ENCODE results near the gene MRTFA.
"Not testable (repeated sequence)": the region's sequence is repeated elsewhere in the genome, so short reads cannot be mapped to it uniquely, and the experiment has no call there.

The MRTFA gene

GRCh38 chr22:40567106-40567505, 69.4 kb downstream of the MRTFA start:
- Histone ChIP-seq H3K36me3 (ENCODE audit: control insufficient read depth, insufficient read depth, low read length) (no peaks in the 10 kb centered on the region), H3K27me3 (replicated peaks; ENCODE audit: control insufficient read depth, insufficient read depth, low read length) (no peaks in the 10 kb centered on the region), H3K4me3 (replicated peaks; ENCODE audit: low read depth, low read length) (no peak overlapping the region)
- no peak for DNase-seq (ENCODE audit: extremely low read depth, insufficient read length)
- no peak for TF ChIP-seq CTCF (IDR thresholded peaks at IDR 0.05; ENCODE audit: insufficient read depth, low read length, poor library complexity, severe bottlenecking)

DNA sequence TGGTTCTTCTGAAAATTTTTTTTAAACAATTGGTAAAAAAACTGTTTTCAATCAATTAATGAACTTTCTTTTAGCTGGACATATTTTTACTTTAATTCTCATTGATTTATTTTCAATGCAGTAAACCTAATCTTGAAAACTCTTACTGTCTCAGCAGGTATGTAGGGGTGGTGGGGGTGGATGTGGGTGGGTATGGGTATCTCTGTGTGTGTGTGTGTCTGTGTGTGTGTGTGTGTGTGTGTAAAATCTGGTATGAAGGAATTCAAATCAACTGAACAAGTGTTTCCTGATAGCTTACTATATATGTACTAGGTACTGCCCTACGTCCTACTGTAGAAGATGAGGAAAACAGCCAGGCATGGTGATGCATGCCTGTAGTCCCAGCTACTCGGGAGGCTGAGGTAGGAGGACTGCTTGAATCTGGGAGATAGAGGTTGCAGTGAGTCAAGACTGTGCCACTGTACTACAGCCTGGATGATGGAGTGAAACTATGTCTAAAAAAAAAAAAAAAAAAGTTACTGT, 75.5 kb downstream of the MRTFA start:
- Histone ChIP-seq H3K27me3 (replicated peaks; ENCODE audit: control insufficient read depth, insufficient read depth, low read length) (no peaks in the 10 kb centered on the region), H3K4me3 (replicated peaks; ENCODE audit: low read depth, low read length) (no peak overlapping the region), H3K36me3 (ENCODE audit: control insufficient read depth, insufficient read depth, low read length) (no peaks in the 10 kb centered on the region)
- DNase-seq (ENCODE audit: extremely low read depth, insufficient read length): no peak
- TF ChIP-seq CTCF (IDR thresholded peaks at IDR 0.05; ENCODE audit: insufficient read depth, low read length, poor library complexity, severe bottlenecking): no peak

GRCh38 chr22:40560551-40560950, 76.0 kb downstream of the MRTFA start:
- Histone ChIP-seq H3K27me3 (replicated peaks; ENCODE audit: control insufficient read depth, insufficient read depth, low read length) (no peaks in the 10 kb centered on the region), H3K4me3 (replicated peaks; ENCODE audit: low read depth, low read length) (no peak overlapping the region), H3K36me3 (ENCODE audit: control insufficient read depth, insufficient read depth, low read length) (no peaks in the 10 kb centered on the region)
- no peak for DNase-seq (ENCODE audit: extremely low read depth, insufficient read length)
- TF ChIP-seq CTCF (IDR thresholded peaks at IDR 0.05; ENCODE audit: insufficient read depth, low read length, poor library complexity, severe bottlenecking): no peak

- no peak for TF ChIP-seq CTCF (IDR thresholded peaks at IDR 0.05; ENCODE audit: insufficient read depth, low read length, poor library complexity, severe bottlenecking)
- no peak overlapping the region for H3K4me3 ChIP-seq (replicated peaks; ENCODE audit: low read depth, low read length)
- H3K27me3 ChIP-seq (replicated peaks; ENCODE audit: control insufficient read depth, insufficient read depth, low read length): no peaks in the 10 kb centered on the region
- no peaks in the 10 kb centered on the region; the same call in 1 of the 2 replicates for H3K36me3 ChIP-seq (ENCODE audit: control insufficient read depth, insufficient read depth, low read length)
- no peak for DNase-seq (ENCODE audit: extremely low read depth, insufficient read length)
These were observed 78.5 kb downstream of the MRTFA start for GRCh38 chr22:40557972-40558371.

- Histone ChIP-seq H3K36me3 (ENCODE audit: control insufficient read depth, insufficient read depth, low read length) (no peaks in the 10 kb centered on the region; the same call in 1 of the 2 replicates), H3K27me3 (replicated peaks; ENCODE audit: control insufficient read depth, insufficient read depth, low read length) (no peaks in the 10 kb centered on the region), H3K4me3 (replicated peaks; ENCODE audit: low read depth, low read length) (no peak overlapping the region)
- no peak for TF ChIP-seq CTCF (IDR thresholded peaks at IDR 0.05; ENCODE audit: insufficient read depth, low read length, poor library complexity, severe bottlenecking)
- no peak for DNase-seq (ENCODE audit: extremely low read depth, insufficient read length)
These were observed 79.9 kb downstream of the MRTFA start for GRCh38 chr22:40556641-40557040.

GRCh38 chr22:40554023-40554422, 82.5 kb downstream of the MRTFA start:
- H3K4me3 ChIP-seq (replicated peaks; ENCODE audit: low read depth, low read length); DNase-seq (ENCODE audit: extremely low read depth, insufficient read length); H3K36me3 ChIP-seq (ENCODE audit: control insufficient read depth, insufficient read depth, low read length): not testable (repeated sequence)

More at GRCh38 chr22:40554023-40554422, 82.5 kb downstream of the MRTFA start:
- not testable (repeated sequence) for H3K27me3 ChIP-seq (replicated peaks; ENCODE audit: control insufficient read depth, insufficient read depth, low read length)

All from GM06990 (cell line).